ENCODE results near the gene PIGU.
"Not testable (repeated sequence)": the region's sequence is repeated elsewhere in the genome, so short reads cannot be mapped to it uniquely, and the experiment has no call there.

PIGU gene

DNA sequence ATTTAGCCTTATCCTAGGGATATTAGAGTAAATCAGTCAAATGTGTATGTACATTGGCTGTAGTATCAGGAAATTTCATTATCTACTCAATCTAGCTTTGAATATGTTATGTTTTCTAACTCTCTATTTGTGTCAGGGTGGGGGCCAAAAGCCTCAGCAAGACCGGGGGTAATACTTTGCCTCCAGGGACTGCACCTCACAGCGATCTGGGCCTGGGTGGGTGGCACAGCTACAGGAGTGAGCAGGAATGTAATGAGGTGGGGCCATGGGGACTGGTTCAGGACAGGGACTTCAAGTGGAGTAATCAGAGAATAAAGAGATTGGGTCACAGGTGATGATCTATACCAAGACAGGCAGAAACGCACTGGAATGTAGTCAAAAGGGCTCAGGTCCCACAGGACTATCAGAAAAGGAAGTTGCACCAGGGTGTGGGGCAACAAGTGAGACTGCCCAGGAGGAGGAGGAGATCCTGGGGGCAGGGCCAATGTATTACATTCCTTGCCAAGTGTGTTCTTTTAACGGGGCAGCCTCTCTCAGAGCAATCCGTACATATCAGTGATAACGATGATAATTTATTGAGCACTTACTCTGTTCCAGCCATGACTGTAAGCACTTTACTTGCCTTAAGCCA, 54.0 kb downstream of the PIGU start:
- DNase-seq = no peak

DNA sequence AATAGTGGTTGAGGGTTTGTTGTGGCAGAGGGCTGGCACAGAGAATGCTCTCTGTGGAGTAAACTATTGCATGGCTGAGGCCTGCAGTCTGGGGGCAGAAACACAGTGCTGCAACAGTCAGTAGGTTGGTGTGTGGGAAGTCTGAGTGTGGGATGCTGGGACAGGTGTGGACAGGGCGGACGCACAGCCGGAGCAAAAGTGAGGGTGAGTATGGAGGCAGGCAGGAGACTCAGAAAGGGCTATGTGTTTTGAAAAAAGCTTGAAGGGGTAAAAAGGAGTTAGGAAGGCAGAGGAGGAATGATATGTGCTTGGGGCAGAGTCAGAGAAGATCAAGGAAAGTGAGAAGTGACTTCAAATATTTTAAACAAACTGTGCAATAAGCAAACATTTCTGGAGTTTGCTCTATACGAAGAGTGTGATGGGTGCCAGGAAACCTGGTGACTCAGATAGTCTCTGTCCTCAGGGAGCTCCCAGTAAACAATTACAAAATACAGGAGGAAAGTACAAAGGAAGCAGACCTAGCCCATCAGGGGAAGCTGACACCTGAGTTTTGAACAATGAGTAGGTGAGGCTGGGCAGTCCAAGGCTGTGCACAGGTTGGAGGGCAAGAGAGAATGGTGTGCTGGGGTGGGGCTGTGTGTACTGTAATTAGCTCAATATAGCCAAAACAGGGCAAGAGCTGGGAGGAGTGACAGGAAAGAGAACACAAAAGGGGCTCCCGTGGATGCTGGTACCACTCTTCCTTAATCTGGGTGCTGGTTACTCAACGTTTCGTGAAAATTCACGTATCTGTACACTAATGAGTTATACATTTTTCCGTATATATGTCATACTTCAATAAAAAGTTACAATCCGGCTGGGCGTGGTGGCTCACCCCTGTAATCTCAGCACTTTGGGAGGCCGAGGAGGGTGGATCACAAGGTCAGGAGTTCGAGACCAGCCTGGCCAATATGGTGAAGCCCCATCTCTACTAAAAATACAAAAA, 55.2 kb downstream of the PIGU start:
- DNase-seq = no peak

- no peak for DNase-seq
Measured at GRCh38 chr20:34621036-34621343, 55.9 kb downstream of the PIGU start.

DNA sequence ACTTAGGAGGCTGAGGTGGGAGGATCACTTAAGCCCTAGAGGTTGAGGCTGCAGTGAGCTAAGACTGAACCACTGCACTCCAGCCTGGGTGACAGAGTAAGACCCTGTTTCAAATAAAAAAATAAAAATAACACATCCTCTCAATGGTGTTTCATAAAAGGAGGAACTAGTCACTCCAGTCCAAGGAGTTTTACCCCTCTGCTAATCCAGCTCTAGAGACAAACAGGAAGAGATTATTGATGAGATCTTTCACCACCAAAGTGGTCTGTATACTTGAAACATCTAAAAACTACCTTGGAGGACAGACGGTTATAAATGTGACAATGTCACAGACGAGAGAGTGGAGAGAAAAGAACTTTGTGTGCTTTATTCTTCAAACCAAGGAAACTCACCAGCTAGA, 58.2 kb downstream of the PIGU start:
- no peak for DNase-seq

GRCh38 chr20:34616913-34617312, 60.0 kb downstream of the PIGU start:
- DNase-seq = not testable (repeated sequence)

DNA sequence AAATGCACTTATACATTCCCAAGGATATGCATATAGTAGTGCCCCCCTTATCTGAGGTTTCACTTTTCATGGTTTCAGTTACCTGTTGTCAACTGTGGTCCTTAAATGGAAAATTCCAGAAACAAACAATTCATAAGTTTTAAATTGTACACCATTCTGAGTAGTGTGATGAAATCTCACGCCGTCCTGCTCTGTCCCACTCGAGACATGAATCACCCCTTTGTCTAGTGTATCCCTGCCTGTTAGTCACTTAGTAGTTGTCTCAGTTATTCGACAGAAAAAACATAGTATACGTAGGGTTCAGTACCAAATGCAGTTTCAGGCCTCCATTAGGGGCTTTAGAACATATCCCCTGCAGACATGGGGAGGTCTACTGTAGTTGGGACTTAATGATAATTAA, 61.4 kb downstream of the PIGU start:
- peak in 16 of 56 donors; percentile 4 to 56 (median 14) for DNase-seq

DNA sequence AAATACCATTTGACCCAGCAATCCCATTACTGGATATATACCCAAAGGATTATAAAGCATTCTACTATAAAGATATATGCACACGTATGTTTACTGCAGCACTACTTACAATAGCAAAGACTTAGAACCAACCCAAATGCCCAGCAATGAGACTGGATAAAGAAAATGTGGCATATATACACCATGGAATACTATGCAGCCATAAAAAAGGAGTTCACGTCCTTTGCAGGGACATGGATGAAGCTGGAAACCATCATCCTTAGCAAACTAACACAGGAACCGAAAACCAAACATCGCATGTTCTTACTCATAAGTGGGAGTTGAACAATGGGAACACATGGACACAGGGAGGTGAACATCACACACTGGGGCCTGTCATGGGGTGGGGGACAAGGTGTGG, 64.9 kb downstream of the PIGU start:
- not testable (repeated sequence) for DNase-seq

DNA sequence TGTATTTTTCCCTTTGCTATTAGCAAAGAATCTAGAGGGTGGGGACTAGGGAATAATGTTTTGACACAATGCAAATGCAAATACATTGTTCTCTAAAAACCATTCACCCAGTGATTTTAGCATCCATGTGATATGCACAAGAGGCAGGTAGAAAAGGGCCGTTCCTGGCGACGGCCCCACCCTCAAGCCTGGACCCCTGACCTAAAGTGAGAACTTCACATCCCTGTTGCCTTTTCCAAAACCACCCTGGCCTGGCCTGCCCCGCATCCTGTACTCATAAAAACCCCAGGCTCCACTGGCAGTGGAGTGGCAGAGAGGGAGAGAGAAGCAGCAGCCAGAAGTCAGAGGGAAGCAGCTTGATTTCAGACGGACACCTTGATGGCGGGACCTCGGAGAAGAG, 69.8 kb downstream of the PIGU start:
- DNase-seq = no peak

- DNase-seq = no peak
Measured at GRCh38 chr20:34604980-34605788, 71.7 kb downstream of the PIGU start.

- no peak for DNase-seq
Measured at GRCh38 chr20:34600892-34601653, 75.8 kb downstream of the PIGU start.

GRCh38 chr20:34595377-34596184, 81.3 kb downstream of the PIGU start:
- no peak for DNase-seq

DNA sequence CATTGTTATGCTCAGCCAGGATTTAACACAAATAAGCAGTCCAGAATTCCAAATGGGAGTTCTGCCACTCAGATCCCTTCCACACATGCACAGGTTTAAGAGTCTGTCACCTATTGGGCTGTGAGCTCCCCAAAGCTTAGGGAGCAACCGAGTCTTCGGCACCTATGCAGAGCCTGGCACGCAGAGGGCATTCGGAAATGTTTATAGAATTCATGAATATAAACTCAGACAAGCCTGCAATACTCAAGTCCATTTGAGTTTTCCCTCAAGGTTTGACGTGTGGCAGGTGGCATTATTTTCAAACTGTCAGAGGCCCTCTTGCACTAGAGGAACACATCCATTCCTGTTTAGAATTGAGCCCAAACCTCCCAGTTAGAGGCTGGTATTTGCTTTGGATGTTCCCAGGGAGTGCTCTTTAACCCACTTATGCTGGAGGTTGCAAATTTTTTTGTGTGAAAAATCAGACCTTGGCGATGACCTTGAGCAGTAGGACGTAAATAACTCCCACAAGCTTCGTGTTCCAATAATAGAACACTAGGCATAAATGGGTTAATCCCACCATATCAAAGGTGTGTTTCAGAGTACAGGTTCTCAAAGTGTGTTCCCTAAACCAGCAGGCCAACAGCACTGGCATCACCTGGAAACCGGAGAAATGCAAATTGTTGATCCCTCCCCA, 90.3 kb downstream of the PIGU start:
- DNase-seq = no peak

- no peak for DNase-seq
Measured at GRCh38 chr20:34585019-34585418, 91.9 kb downstream of the PIGU start.

- peak in 1 of 56 donors; percentile 29 for DNase-seq
Measured at GRCh38 chr20:34583544-34583943, 93.3 kb downstream of the PIGU start.

GRCh38 chr20:34582911-34583310, 94.0 kb downstream of the PIGU start:
- DNase-seq = no peak

- DNase-seq = no peak
Measured at GRCh38 chr20:34582221-34582620, 94.7 kb downstream of the PIGU start.

- DNase-seq = peak in 24 of 56 donors; percentile 9 to 56 (median 29)
Measured at GRCh38 chr20:34581341-34582184, 95.3 kb downstream of the PIGU start.

Measured in nucleus accumbens (tissue), 56 donors.